Measurements from ENCODE around the gene DMD.

The DMD gene

DNA sequence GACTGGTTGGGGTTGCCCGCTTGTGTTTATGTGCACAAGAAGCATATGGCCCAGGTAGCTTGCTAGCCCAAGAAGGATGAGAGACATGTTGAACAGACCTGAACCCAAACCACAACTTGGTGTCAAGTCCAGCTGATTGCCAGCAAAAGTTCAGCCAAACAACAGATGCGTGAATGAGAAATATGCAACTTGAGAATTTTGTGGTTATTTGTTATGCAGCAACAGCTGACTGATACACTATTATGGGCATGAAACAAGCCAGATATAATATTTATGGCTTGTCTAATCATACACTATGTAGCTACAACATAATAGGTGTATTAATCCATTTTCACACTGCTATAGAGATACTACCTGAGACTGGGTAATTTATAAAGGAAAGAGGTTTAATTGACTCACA is 2073.2 kb downstream of the DMD start:
- H3K4me3 Mint-ChIP-seq = no peak overlapping the region
- H3K27ac Mint-ChIP-seq = no peak overlapping the region
- peaks cover 34% of the 10 kb centered on the region for H3K36me3 Mint-ChIP-seq (ENCODE audit: low read depth)
- TF ChIP-seq, protein P1, sequence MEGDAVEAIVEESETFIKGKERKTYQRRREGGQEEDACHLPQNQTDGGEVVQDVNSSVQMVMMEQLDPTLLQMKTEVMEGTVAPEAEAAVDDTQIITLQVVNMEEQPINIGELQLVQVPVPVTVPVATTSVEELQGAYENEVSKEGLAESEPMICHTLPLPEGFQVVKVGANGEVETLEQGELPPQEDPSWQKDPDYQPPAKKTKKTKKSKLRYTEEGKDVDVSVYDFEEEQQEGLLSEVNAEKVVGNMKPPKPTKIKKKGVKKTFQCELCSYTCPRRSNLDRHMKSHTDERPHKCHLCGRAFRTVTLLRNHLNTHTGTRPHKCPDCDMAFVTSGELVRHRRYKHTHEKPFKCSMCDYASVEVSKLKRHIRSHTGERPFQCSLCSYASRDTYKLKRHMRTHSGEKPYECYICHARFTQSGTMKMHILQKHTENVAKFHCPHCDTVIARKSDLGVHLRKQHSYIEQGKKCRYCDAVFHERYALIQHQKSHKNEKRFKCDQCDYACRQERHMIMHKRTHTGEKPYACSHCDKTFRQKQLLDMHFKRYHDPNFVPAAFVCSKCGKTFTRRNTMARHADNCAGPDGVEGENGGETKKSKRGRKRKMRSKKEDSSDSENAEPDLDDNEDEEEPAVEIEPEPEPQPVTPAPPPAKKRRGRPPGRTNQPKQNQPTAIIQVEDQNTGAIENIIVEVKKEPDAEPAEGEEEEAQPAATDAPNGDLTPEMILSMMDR (IDR thresholded peaks at IDR 0.05; ENCODE audit: unreplicated experiment in 3 of 3) = no peak
- peaks cover 17% of the 10 kb centered on the region for H3K9me3 Mint-ChIP-seq
- H3K27me3 Mint-ChIP-seq (ENCODE audit: low read depth) = no peaks in the 10 kb centered on the region
- no peaks in the 10 kb centered on the region for H3K4me1 Mint-ChIP-seq

DNA sequence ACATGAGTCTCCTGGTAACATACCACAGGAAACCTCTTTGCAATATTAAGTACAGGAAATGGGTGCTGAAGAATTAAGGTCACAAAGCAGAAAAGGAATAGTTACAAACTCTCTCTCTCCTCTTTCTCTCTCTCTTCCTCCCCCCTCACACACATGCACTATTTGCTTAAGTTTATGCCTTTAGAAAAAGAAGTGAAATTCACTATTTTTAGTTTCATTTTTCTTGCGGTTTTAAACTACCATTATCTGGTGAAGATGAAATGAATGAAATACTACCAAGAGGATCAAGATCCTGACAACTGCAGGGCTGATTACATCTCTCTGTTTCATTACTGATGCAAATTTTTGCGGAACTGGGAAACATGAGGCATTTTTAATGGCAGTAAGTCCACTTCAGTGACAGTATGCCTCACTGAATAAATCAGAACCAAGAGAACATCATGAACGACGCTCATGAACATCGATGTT is 2075.2 kb downstream of the DMD start:
- peaks cover 17% of the 10 kb centered on the region for H3K9me3 Mint-ChIP-seq
- peaks cover 34% of the 10 kb centered on the region for H3K36me3 Mint-ChIP-seq (ENCODE audit: low read depth)

DNA sequence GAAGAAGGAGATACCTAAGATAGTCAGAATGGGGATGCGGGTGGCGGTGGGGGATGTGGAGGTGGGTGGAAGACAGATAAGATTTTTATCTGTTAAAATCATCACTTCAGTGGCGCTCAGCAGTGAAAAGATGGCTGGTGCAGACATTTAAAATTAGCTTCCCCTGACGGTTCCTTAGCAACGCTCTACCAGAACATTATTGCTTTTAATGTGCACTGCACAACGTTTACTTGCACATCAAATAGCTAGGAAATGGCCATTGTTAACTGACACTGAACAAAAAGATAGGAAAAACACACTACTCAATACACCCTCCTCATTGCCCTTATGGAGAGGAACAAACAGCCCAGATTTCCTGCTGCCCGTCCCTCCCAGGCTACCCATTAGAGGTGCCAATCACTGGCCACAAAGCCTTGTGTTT is 2078.5 kb downstream of the DMD start:
- peaks cover 20% of the 10 kb centered on the region for H3K36me3 Mint-ChIP-seq (ENCODE audit: low read depth)
- no peaks in the 10 kb centered on the region for H3K27me3 Mint-ChIP-seq (ENCODE audit: low read depth)
- H3K4me3 Mint-ChIP-seq = no peak overlapping the region
- H3K4me1 Mint-ChIP-seq = peaks cover 5% of the 10 kb centered on the region
- H3K9me3 Mint-ChIP-seq = peaks cover 13% of the 10 kb centered on the region
- no peak overlapping the region for H3K27ac Mint-ChIP-seq
- TF ChIP-seq, protein P1 (IDR thresholded peaks at IDR 0.05; ENCODE audit: unreplicated experiment in 3 of 3) = no peak

More for the DNA sequence above, 2075.2 kb downstream of the DMD start:
- Mint-ChIP-seq H3K27me3 (ENCODE audit: low read depth) (no peaks in the 10 kb centered on the region), H3K4me1 (no peaks in the 10 kb centered on the region), H3K27ac (no peak overlapping the region), H3K4me3 (no peak overlapping the region)
- TF ChIP-seq, protein P1 (IDR thresholded peaks at IDR 0.05; ENCODE audit: unreplicated experiment in 3 of 3) = no peak

DNA sequence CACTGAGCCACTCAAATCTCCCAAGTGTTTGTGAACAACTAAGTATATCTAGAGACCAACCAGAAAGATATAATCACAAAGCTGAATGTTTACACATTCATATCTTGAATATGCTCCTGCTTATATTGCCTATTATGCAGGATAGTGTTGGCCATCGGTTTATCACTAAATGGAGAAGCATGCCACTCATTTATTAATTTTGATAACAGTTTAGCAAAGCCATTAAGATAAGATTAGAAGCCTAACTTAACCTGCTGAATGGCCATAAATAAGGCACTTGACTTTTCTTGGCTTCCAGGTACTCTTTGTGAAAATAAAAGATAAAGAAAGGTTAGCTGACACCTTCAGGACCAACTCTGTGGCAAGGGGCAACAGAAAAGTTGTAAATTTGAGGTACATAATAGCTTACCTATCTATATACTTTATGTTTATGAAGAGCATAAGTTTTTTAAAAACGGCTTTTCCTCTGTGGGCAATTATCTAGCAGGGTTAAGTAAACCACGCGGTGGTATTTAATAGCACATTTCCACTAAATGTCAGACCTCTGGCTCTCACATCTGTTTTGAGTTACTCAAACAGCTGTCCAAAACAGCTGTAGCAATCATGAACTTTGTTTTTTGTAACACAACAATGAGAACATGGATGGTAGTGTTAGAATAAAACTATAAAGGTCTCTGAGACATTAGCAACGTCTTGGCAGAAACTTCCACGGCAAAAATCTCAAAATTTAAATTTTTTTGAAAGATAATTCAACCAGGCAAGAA is 2080.7 kb downstream of the DMD start:
- H3K9me3 Mint-ChIP-seq = peaks cover 9% of the 10 kb centered on the region
- no peak overlapping the region for H3K27ac Mint-ChIP-seq
- peaks cover 33% of the 10 kb centered on the region for H3K36me3 Mint-ChIP-seq (ENCODE audit: low read depth)
- peaks cover 5% of the 10 kb centered on the region for H3K4me1 Mint-ChIP-seq
- TF ChIP-seq, protein P1 (IDR thresholded peaks at IDR 0.05; ENCODE audit: unreplicated experiment in 3 of 3) = no peak
- H3K4me3 Mint-ChIP-seq = no peak overlapping the region
- no peaks in the 10 kb centered on the region for H3K27me3 Mint-ChIP-seq (ENCODE audit: low read depth)

DNA sequence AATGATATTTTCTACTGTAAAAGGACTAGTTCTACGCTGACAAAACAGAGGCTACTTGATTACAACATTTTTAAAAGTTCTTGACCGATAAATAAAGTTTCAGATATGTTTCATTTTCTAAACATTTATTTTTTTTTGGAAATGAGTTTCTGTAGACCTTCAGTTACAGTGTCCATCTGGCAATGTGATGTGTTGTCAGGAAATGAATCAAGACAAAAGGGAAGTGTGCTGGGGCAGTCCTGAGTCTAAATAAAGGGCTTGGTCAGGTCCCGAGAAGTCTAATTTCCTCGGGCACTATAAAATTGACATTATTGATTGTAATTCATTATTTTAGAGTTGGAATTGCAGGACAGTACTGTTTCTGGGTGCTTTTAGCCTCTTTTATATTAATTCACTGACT is 2082.5 kb downstream of the DMD start:
- Mint-ChIP-seq H3K27ac (no peak overlapping the region), H3K4me1 (peaks cover 5% of the 10 kb centered on the region), H3K27me3 (ENCODE audit: low read depth) (no peaks in the 10 kb centered on the region), H3K4me3 (no peak overlapping the region), H3K9me3 (peaks cover 9% of the 10 kb centered on the region), H3K36me3 (ENCODE audit: low read depth) (peaks cover 33% of the 10 kb centered on the region)
- TF ChIP-seq, protein P1 (IDR thresholded peaks at IDR 0.05; ENCODE audit: unreplicated experiment in 3 of 3) = no peak

DNA sequence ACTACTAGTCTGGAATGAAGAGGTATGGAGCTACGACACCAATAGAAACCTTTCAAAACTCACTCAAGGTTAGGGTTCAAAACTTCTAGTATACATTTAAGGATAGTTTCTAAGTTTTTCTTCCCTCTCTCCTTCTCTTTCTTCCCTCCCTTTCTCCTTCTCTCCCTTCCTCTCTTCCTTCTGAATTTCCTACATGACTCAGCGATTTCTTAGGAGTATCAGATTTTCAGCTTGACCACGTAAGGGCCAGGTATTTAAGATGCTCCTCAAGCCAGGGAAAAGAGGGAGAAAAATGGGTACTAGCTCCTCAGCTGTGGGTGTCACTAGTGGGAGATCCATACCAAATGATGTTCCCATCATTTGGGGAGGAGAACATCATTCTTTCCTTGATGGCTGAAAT is 2083.6 kb downstream of the DMD start:
- Mint-ChIP-seq H3K27ac (no peak overlapping the region), H3K4me3 (no peak overlapping the region), H3K36me3 (ENCODE audit: low read depth) (peaks cover 33% of the 10 kb centered on the region), H3K4me1 (peaks cover 5% of the 10 kb centered on the region), H3K27me3 (ENCODE audit: low read depth) (no peaks in the 10 kb centered on the region), H3K9me3 (peaks cover 9% of the 10 kb centered on the region)
- TF ChIP-seq, protein P1 (IDR thresholded peaks at IDR 0.05; ENCODE audit: unreplicated experiment in 3 of 3) = no peak
